HG02840 (cell line): Measurements from ENCODE around the gene PLEKHN1.
"Not testable (repeated sequence)": the region's sequence is repeated elsewhere in the genome, so short reads cannot be mapped to it uniquely, and the experiment has no call there.

Experiments
- ATAC-seq: cut with Tn5 transposase; IDR thresholded peaks from one replicate; pipeline ENCODE4 v1.9.1; 2021; ENCODE audit warnings: mild to moderate bottlenecking, moderate library complexity, moderate number of reproducible peaks; ENCODE audit not compliant: unreplicated experiment, low FRiP score

PLEKHN1 gene

DNA sequence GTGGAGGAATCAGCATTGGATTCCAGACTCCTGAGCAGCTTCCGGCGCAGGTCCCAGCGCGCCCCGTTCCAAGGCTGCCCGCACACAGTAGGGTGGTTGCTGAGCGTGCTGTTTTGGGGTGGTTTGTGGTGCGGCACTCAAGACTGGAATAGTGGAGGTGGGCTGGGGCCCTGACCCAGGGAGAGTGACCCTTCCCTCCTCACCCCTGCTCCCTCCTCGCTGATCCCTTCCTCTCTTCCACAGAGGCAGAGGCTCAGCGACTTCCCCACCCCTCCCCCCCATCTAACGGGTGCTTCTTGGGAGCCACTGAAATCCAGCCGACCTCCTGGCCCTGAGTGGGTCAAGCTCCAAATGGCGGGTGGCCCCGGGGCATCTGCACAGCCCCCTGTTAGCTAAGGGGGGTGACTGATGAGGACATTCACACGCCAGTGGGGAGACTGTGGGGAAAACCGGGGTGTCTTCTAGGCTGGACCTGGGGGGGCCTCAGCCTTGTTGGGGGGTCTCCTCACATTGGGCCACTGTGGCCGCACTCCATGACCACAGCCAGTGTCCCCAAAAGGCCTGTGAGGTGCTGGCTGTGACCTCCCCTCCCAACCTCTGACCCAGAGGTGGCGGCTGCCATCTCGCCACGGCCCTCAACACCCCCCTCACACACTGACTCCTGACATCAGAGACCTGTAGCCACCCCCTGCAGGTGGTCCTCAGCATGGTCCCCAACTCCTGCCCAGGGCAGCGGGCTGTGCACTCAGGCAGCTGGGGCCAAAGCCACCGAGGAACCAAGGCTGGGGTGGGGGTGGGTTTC is 37.5 kb downstream of the PLEKHN1 start:
- no peak for ATAC-seq

DNA sequence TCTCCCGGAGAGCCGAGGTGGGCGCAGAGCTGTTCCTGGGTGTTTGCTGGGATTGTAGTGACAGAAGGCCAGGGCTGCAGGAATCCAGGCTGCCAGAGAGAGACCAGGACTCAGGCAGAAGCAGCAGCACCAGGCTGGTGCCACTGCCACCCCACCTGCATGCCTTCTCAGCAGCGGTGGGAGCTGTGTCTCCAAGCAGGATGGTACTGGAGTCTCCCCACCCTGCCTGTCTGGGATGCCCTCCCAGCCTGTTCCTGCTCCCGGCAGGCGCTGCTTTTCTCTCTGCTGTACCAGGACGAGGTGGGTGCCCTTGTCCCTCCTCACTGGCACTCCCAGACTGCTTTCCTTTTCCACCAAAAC is 38.1 kb downstream of the PLEKHN1 start:
- ATAC-seq, result no peak

DNA sequence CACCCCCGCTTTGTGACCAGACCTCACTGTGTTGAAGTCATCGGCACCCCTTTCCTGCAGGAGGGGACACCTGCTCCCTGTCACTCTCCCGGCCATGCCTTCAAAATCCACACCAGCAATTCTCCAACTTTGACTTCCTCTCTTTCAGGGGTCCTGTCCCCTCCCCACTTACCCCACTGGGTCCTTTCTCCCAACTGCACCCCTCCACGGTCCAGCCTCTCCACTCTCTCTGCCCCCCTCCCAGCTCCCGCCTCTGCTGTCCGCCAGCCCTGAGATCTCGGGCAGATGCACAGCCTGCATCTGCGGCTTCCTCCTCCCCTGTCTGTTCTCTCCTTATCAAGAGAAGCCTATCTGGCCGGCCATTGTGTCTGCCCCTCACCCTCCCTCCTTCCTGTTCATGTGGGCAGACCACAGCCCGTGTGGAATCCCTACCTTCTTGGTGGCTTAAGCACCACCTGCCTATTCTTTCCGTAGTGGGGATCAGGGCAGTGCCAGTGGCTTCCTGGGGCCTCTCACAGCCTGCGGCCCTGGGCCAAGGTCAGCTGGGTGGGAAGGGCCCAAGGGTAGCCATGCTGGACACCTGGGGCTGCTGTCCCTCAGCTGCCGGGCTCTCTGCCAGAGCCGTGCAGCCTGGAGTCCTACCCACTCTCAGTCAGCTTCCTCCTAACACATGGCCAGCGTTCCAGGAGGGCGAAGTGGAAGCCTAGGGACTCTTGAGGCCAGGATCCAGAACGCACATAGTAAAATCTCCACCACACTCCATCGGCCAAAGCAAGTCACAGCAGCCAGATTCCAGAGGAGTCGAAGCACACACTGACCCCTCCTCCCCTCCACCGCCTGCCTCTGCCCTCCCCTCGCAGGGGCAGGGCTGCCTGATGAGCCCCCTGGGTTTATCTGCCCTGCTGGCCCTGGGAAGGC is 38.8 kb downstream of the PLEKHN1 start:
- ATAC-seq, result no peak

DNA sequence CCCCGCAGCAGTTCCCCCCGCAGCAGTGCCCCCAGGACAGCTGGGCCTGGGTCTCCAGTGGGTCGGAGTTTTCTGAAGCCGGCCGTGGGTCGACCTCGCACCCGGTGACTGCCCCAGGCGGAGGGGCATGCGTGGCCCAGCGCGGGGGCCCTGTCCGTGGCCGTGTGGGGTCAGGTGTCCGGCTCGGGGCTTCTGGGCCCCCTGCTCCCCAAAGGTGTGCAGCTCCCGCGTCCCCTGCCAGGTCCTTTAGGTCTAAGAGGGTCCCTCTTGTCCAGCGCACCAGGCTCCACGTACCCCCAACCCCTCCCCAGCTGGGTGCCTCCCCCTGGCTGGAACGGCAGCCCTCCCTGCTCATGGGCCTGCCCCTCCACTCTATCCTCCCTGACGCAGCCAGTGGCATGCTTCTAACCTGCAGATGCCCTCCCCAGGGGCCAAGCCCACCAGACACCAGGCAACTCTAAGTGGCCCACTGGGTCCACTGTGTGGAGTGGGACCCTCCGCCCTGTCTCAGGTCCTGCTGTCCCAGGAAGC is 39.6 kb downstream of the PLEKHN1 start:
- no peak for ATAC-seq

DNA sequence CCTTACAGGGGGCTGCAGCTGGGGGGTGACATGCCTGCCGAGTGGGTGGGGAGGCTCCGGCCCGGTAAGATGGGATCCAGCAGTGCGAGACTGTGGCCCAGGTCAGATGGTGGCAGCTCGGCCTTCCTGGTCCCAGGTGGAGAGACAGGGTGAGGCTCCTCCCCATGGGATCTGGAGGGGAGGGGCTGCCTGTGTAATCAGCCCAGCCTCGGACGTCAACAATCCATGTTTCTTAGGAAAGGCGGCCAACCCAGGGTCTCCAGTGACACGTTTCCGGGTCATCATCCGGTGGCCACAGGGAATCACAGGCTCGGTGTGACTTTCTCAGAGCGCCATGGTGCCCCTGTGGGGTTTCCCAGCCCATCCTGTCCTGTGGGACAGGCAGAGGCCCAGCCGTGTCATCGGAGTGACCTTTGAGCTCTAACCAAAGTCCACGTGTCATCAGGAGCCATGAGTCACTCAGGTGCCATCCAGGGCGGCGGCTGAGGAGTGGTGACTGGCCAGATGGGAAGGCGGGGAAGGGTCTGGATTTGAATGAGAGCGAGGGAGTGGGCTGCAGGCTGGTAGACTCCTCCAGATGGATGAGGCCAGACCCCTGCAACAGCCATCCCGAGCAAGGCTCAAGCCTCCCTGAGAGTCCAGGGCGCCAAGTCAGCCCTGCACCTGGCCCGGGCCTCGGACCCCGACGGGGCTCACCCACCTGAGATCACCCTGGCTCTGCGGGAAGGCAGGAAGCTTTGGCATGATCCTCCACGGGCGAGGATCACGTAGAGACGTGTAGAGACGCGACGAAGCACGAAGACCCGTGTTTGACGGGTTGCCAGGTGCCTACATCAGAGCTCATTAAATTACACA is 40.2 kb downstream of the PLEKHN1 start:
- ATAC-seq, result no peak

DNA sequence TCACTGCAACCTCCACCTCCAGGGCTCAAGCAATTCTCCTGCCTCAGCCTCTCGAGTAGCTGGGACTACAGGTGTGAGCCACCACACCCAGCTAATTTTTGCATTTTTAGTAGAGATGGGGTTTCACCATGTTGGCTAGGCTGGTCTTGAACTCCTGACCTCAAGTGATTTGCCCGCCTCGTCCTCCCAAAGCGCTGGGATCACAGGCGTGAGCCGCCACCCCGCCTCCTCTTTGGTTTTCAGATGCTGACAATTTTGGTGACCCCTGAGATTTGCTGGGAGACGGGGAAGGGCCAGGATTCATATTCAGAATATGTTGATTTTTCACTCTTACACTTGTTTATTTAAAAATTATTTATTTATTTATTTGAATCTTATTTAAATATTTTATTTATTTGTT is 43.8 kb downstream of the PLEKHN1 start:
- ATAC-seq, result not testable (repeated sequence)

DNA sequence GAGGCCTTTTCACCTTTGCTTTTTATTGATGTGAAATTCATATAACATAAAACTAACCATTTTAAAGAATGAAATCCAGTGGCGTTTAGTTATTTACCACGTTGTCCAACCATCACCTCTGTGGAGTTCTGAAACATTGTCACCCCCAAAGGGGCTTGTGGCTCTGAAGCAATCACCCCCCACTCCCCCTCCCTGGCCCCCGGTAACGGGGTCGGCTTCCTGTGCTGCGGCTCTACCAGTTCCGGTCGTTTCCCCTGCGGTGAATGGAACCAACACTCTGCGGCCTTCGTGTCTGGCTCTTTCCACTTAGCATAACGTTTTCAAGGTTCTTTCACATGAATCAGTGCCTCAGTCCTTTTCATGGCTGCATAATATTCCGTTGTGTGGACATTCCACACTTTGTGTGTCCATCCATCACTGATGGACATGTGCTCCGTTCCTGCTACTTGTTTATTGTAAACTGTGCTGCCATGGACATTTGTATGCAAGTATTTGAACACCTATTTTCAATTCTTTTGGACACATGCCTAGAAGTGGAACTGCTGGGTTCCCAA is 45.2 kb downstream of the PLEKHN1 start:
- no peak for ATAC-seq

DNA sequence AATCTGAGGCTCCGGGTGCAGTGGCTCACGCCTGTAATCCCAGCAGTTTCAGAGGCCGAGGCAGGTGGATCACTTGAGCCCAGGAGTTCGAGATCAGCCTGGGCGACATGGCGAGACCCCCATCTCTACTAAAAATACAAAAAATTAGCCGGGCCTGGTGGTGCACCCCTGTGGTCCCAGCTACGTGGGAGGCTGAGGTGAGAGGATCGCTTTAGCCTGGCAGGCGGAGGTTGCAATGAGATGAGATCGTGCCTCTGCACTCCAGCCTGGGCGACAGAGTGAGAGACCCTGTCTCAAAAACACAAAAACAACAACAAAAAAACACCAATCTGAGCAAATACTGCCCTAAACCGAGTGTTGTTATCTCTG is 46.4 kb downstream of the PLEKHN1 start:
- ATAC-seq, result not testable (repeated sequence)

DNA sequence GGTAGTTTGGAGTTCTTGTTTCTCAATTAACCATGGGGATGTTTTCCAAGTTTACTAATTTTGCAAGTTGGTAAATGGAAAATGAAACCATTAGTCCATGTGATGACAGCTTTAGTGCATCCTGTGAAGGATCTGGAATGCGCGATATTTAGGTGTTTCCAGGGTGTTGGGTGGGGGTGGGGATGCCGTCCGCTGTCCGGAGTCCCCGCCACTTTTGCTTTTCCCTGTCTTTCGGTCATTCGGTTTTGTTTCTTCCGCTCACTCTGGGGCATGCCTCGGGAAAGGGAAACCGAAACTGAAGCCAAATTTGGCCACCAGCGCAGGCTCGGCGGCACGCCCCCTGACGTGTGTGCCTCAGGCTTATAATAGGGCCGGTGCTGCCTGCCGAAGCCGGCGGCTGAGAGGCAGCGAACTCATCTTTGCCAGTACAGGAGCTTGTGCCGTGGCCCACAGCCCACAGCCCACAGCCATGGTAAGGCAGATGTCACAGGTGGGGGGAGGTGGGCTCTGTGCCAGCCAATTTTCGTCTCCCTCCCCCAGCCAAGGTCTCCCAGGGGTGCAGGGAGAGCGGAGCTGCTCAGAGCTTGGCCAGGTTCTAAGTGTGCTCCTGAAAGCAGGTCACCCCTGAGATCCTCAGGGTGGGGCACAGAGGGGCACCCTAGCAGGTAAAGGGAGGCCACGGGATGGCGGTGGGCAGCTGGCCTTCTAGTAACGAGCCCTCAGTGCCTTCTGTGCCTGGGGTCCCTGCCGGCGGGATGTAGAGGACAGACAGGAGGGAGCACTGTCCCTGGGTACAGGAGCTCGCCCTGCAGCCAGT is 47.0 kb downstream of the PLEKHN1 start, which contains the start of gene ISG15:
TSS of gene ISG15 (plus strand) at position 393 of the 817 bp plus-strand sequence. CDS start at position 470, 77 bp downstream.
- ATAC-seq, result peak; percentile 81

DNA sequence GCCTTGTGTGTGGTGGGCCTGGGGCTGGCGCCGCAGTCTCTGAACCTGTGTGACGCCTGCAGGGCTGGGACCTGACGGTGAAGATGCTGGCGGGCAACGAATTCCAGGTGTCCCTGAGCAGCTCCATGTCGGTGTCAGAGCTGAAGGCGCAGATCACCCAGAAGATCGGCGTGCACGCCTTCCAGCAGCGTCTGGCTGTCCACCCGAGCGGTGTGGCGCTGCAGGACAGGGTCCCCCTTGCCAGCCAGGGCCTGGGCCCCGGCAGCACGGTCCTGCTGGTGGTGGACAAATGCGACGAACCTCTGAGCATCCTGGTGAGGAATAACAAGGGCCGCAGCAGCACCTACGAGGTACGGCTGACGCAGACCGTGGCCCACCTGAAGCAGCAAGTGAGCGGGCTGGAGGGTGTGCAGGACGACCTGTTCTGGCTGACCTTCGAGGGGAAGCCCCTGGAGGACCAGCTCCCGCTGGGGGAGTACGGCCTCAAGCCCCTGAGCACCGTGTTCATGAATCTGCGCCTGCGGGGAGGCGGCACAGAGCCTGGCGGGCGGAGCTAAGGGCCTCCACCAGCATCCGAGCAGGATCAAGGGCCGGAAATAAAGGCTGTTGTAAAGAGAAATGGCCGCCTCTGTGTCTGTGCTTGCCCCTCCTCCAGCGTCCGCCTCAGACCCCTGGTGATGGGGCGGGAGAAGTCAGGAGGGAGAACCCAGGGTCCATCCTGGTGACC is 47.8 kb downstream of the PLEKHN1 start:
- ATAC-seq, result no peak

DNA sequence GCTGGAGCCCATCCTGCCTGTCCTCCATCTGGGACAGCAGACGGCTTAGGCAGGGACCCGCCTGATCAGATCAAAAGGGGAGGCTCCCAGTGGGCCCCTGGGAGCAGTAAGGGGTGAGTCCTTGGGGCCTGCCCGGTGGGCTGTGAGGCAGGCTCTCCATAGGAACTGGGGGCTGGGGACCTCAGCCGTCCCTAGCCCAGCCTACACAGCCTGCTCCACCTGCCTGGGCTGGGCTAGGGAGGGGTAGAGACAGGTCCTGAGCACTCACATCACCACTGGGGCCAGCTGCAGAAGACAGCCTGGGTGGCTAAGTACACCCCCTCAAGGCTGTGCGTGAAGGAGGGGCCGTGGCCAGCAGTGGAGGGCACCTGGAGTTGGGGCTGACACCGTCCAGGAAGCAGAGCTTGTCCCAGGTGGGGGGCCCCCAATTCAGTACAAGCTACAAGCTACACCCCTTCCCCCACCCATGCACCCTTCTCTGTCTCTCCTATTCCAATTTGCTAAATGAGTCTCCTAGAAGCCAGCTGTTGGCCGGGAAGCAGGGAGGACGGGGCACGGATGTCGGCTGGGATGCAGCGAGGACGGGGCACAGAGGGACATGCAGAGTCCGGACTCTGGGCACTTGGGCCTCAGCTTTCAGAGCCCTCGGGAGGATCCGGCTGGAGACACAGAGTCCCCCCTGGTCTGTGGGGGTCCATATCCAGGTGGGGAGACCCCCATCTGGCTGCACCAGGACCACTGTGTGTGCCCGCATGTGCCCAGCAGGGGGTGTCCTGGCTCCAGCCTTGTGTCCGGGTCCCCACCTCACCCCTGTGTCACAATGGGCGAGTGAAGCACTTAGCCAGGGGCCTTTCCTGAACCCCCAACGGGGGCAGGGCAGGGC is 48.8 kb downstream of the PLEKHN1 start:
- no peak for ATAC-seq

DNA sequence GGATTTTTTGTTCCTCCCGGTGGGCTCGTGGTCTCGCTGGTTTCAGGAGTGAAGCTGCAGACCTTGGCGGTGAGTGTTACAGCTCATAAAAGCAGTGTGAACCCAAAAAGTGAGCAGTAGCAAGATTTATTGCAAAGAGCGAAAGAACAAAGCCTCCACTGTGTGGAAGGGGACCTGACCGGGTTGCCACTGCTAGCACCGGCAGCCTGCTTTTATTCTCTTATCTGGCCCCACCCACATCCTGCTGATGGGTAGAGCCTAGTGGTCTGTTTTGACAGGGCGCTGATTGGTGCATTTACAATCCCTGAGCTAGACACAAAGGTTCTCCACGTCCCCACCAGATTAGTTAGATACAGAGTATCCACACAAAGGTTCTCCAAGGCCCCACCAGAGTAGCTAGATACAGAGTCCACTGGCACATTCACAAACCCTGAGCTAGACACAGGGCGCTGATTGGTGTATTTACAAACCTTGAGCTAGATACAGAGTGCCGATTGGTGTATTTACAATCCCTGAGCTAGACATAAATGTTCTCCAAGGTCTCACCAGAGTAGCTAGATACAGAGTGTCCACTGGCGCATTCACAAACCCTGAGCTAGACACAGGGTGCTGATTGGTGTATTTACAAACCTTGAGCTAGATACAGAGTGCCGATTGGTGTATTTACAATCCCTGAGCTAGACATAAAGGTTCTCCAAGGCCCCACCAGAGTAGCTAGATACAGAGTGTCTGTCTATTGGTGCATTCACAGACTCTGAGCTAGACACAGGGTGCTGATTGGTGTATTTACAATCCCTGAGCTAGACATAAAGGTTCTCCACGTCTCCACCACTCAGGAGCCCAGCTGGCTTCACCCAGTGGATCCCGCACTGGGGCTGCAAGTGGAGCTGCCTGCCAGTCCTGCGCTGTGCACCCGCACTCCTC is 51.4 kb downstream of the PLEKHN1 start:
- not testable (repeated sequence) for ATAC-seq

DNA sequence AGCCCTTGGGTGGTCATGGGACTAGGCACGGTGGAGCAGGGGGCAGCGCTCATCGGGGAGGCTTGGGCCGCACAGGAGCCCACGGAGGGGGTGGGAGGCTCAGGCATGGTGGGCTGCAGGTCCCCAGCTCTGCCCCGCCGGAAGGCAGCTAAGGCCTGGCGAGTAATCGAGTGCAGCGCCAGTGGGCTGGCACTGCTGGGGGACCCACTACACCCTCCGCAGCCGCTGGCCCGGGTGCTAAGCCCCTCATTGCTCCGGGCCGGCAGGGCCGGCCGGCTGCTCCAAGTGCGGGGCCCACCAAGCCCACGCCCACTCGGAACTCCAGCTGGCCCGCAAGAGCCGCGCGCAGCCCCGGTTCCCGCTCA is 52.0 kb downstream of the PLEKHN1 start:
- not testable (repeated sequence) for ATAC-seq

DNA sequence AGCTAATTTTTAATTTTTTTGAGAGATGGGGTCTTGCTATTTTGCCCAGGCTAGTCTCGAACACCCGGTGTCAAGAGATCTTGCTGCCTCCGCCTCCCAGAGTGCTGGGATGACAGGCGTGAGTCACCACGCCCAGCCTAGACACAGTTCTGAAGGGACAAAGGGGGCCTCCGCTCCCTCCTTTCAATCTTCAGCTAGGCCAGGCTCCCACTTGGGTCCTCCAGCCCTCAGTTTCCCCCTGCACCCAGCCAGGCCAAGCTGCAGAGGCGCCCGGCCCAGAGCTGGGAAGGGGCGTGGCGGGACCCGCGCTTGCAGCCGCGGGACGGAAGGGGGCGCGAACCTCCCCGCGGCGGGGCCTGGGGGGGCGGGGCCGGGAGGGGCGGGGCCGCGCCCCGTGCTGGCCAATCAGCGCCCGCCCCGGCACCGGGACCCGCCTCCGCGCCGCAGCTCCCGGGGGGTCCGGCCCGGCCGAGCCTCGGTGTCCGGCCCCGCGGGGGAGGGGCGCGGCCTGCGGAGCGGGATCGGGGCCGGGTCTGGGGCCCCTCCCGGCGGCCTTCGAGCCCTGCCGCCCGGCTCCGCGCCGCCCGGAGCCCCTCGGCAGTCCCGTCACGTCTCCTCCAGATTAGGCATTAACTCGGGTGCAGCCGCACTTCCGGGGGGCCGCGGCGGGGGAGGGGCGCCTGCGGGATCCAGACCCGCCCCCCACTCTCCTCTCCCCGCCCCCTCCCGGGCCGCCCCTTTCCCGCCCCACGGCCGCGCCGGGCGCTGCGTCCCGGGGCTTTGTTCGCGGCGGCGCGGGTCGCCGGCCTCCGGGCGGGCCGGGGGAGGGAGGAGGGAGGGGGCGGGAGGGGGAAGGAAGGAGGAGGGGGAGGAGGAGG is 53.1 kb downstream of the PLEKHN1 start:
- peak; percentile 66 for ATAC-seq

DNA sequence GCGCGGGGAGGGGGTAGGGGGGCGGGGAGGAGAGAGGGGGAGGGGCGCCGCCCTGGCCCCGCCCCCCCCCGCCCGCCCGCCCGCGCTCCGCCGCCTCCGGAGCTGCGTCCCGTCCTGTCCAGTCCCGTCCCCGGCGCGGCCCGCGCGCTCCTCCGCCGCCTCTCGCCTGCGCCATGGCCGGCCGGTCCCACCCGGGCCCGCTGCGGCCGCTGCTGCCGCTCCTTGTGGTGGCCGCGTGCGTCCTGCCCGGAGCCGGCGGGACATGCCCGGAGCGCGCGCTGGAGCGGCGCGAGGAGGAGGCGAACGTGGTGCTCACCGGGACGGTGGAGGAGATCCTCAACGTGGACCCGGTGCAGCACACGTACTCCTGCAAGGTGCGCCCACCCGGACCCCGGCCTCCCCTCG is 53.7 kb downstream of the PLEKHN1 start, which contains the start of gene AGRN:
TSS of gene AGRN (plus strand) at position 121 of the 405 bp plus-strand sequence. CDS start at position 174, 53 bp downstream.
- ATAC-seq, result peak; percentile 24
